T-helper 17 cell (primary cell): ENCODE results near the gene NSDHL. TPM values are rescaled to one million over a fixed set of nuclear protein-coding genes. Genes with fewer than 3 reads are reported as not detected.
A peak's percentile ranks its signal among the peaks of the same experiment; 100 is the strongest.

Experiments
- ATAC-seq: fragments of 150-1000 bp; cut with Tn5 transposase; 2 replicates; pipeline ENCODE4 v1.10.0; 2021; ENCODE audit warnings: mild to moderate bottlenecking, moderate library complexity
- DNase-seq, 3 donors: peaks; one replicate each; pipeline versions ENCODE4 v3.0.0 to v3.0.0-alpha.2; 2020 to 2021
- H3K9me3 ChIP-seq: one replicate; pipeline ENCODE4 v1.7.0; 2013; ENCODE audit warnings: low read length, mild to moderate bottlenecking; ENCODE audit not compliant: control insufficient read depth, poor library complexity, severe bottlenecking
- H3K27ac Mint-ChIP-seq: one replicate; pipeline ENCODE4 v1.8.0; 2022; ENCODE audit warnings: mild to moderate bottlenecking, moderate library complexity, mixed read lengths
- H3K27me3 Mint-ChIP-seq: one replicate; pipeline ENCODE4 v1.8.0; 2022; ENCODE audit warnings: mixed read lengths
- H3K36me3 Mint-ChIP-seq: one replicate; pipeline ENCODE4 v1.8.0; 2022; ENCODE audit warnings: low read depth, mixed read lengths
- H3K4me1 Mint-ChIP-seq: one replicate; pipeline ENCODE4 v1.8.0; 2022; ENCODE audit warnings: mild to moderate bottlenecking, mixed read lengths
- H3K4me3 Mint-ChIP-seq: one replicate; pipeline ENCODE4 v1.8.0; 2022; ENCODE audit warnings: mild to moderate bottlenecking, moderate library complexity, mixed read lengths
- total RNA-seq, 4 donors: library from RNA in 2 of 4; stranded (reverse) in 2 of 4; gene quantifications; one replicate each; pipeline ENCODE4 v1.2.3 and lab custom pipeline; 2022 to 2026

The NSDHL gene
- total RNA-seq, 2 donors from 2014 or later = 4.3 to 5.3 TPM

DNA sequence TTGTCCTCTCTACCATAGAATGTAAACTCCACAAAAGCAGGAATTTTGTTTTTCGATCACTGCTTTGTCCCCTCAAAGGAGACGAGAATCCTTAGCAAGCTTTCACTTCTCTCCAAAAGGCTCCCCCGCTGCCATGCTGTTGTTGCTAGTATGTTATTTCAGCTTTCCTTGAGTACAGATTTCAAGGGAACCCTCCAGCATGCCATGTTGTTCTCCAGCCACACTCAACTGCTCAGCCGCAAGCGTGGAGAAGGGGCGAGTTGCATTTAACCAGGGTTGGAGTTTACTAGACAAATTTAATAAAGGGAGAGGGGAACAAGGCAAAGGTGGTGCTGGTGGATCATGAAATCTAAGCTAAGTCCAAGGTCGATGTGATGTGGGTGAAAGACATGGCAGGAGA, 23.1 kb downstream of the NSDHL start:
- DNase-seq (no peak), ATAC-seq (no peak)
- Mint-ChIP-seq H3K4me3 (no peak overlapping the region), H3K27ac (no peak overlapping the region), H3K4me1 (peaks cover 6% of the 10 kb centered on the region), H3K27me3 (no peaks in the 10 kb centered on the region), H3K36me3 (peaks cover 6% of the 10 kb centered on the region)
- H3K9me3 ChIP-seq = no peaks in the 10 kb centered on the region

- no peaks in the 10 kb centered on the region for H3K9me3 ChIP-seq
- DNase-seq (no peak), ATAC-seq (no peak)
- H3K36me3 Mint-ChIP-seq = no peaks in the 10 kb centered on the region
- no peak overlapping the region for H3K27ac Mint-ChIP-seq
- H3K4me3 Mint-ChIP-seq = no peak overlapping the region
- no peaks in the 10 kb centered on the region for H3K4me1 Mint-ChIP-seq
- H3K27me3 Mint-ChIP-seq = no peaks in the 10 kb centered on the region
Observed at GRCh38 chrX:152861116-152861515, 30.3 kb downstream of the NSDHL start.

- DNase-seq (no peak), ATAC-seq (no peak)
- Mint-ChIP-seq H3K36me3 (no peaks in the 10 kb centered on the region), H3K4me3 (no peak overlapping the region), H3K27ac (no peak overlapping the region), H3K4me1 (no peaks in the 10 kb centered on the region), H3K27me3 (no peaks in the 10 kb centered on the region)
- no peaks in the 10 kb centered on the region for H3K9me3 ChIP-seq
Observed at GRCh38 chrX:152861826-152862225, 31.0 kb downstream of the NSDHL start.

DNA sequence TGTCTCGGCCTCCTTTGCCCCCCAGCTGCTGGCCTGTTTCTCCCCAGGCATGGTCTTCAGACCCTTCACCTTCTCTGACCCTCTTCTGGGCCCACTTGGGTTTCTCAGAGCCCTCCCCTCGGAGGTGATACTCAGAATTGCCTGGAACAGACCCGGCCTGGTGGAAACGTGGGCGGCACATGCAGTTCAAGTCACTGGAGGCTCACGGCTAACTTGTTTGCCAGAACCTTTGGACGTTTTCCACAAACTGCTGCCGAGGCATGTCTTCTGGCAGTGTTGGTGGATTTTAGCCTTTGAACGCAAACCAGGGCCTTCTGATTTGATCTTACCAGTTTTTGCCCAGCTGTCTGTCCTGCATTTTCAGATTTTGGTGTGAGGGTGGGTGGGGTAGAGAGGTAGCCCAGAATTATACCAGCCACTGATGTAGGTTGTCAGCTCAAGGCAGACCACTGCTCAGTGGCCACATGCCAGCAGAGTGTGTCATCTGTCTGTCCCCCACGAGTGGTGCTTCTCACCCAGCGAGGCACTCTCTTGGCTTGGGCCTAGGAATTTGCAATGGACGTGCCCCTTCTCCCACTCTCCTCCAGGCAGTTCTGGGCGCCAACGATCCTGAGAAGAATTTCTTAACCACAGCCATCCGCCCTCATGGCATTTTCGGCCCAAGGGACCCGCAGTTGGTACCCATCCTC, 34.5 kb downstream of the NSDHL start:
- ATAC-seq (no peak), DNase-seq (no peak)
- no peaks in the 10 kb centered on the region for H3K9me3 ChIP-seq
- Mint-ChIP-seq H3K4me3 (no peak overlapping the region), H3K4me1 (no peaks in the 10 kb centered on the region), H3K27me3 (no peaks in the 10 kb centered on the region), H3K27ac (no peak overlapping the region), H3K36me3 (no peaks in the 10 kb centered on the region)

- no peaks in the 10 kb centered on the region for H3K4me1 Mint-ChIP-seq
- H3K27me3 Mint-ChIP-seq = no peaks in the 10 kb centered on the region
- H3K27ac Mint-ChIP-seq = no peak overlapping the region
- H3K36me3 Mint-ChIP-seq = no peaks in the 10 kb centered on the region
- ATAC-seq = no peak
- no peaks in the 10 kb centered on the region for H3K9me3 ChIP-seq
- no peak overlapping the region for H3K4me3 Mint-ChIP-seq
- DNase-seq = no peak
Observed at GRCh38 chrX:152866386-152866785, 35.5 kb downstream of the NSDHL start.

- H3K4me3 Mint-ChIP-seq = no peak overlapping the region
- H3K36me3 Mint-ChIP-seq = no peaks in the 10 kb centered on the region
- H3K4me1 Mint-ChIP-seq = peaks cover 7% of the 10 kb centered on the region
- H3K27ac Mint-ChIP-seq = no peak overlapping the region
- H3K27me3 Mint-ChIP-seq = no peaks in the 10 kb centered on the region
- no peaks in the 10 kb centered on the region for H3K9me3 ChIP-seq
- ATAC-seq = no peak
- no peak for DNase-seq
Observed at GRCh38 chrX:152869972-152870371, 39.1 kb downstream of the NSDHL start.

DNA sequence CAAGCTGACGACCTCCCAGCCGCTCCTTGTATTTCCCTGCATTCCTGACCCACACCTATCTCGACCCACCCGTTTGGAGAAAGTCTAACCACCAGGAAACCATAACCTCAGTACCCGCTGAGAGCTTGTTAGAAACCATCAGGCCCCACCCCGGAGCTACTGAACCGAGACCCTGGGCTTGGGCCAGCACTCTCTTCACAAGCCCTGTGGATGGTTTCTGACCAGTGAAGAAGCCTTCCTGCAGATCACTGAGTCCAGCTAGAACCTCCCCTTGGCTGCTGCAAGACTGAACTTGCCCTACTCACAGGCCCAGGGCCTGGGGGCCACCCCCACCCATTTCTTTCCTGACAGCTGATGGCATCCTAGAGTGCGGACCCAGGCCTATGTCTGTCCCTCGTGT, 40.4 kb downstream of the NSDHL start:
- H3K27me3 Mint-ChIP-seq = no peaks in the 10 kb centered on the region
- no peaks in the 10 kb centered on the region for H3K36me3 Mint-ChIP-seq
- H3K9me3 ChIP-seq = no peaks in the 10 kb centered on the region
- H3K27ac Mint-ChIP-seq = no peak overlapping the region
- H3K4me3 Mint-ChIP-seq = no peak overlapping the region
- peaks cover 7% of the 10 kb centered on the region for H3K4me1 Mint-ChIP-seq
- no peak for DNase-seq
- ATAC-seq = no peak

GRCh38 chrX:152872522-152872921, 41.7 kb downstream of the NSDHL start:
- H3K36me3 Mint-ChIP-seq = no peaks in the 10 kb centered on the region
- no peak overlapping the region for H3K27ac Mint-ChIP-seq
- H3K4me3 Mint-ChIP-seq = no peak overlapping the region
- peaks cover 7% of the 10 kb centered on the region for H3K4me1 Mint-ChIP-seq
- DNase-seq = no peak
- no peaks in the 10 kb centered on the region for H3K27me3 Mint-ChIP-seq
- no peaks in the 10 kb centered on the region for H3K9me3 ChIP-seq
- no peak for ATAC-seq

DNA sequence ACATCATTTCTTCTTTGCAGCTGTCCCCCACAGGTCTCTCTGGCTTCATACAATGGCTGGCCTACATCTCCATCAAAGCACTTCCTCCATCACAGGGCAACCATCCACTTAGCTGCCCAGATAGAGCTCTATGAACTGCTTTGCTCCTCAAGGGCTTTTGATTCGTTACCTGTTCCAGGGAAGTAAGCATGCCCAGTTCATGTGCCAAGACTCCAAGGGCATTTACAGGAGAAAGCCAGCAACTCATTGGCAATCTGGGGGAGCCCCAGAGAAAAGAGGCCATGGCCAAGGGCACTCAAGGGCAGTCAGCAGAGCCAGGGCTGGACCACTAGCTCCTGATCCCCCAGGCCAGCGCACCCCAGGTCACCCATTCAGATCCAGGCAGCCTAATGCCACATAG, 42.5 kb downstream of the NSDHL start:
- no peaks in the 10 kb centered on the region for H3K36me3 Mint-ChIP-seq
- no peaks in the 10 kb centered on the region for H3K9me3 ChIP-seq
- no peak for ATAC-seq
- peak overlapping the region; percentile 26 for H3K4me3 Mint-ChIP-seq
- DNase-seq = no peak
- no peaks in the 10 kb centered on the region for H3K27me3 Mint-ChIP-seq
- H3K27ac Mint-ChIP-seq = no peak overlapping the region
- peaks cover 7% of the 10 kb centered on the region for H3K4me1 Mint-ChIP-seq

- no peak overlapping the region for H3K27ac Mint-ChIP-seq
- no peaks in the 10 kb centered on the region for H3K36me3 Mint-ChIP-seq
- H3K27me3 Mint-ChIP-seq = peaks cover 5% of the 10 kb centered on the region
Observed at GRCh38 chrX:152876931-152877840, 46.3 kb downstream of the NSDHL start.

DNA sequence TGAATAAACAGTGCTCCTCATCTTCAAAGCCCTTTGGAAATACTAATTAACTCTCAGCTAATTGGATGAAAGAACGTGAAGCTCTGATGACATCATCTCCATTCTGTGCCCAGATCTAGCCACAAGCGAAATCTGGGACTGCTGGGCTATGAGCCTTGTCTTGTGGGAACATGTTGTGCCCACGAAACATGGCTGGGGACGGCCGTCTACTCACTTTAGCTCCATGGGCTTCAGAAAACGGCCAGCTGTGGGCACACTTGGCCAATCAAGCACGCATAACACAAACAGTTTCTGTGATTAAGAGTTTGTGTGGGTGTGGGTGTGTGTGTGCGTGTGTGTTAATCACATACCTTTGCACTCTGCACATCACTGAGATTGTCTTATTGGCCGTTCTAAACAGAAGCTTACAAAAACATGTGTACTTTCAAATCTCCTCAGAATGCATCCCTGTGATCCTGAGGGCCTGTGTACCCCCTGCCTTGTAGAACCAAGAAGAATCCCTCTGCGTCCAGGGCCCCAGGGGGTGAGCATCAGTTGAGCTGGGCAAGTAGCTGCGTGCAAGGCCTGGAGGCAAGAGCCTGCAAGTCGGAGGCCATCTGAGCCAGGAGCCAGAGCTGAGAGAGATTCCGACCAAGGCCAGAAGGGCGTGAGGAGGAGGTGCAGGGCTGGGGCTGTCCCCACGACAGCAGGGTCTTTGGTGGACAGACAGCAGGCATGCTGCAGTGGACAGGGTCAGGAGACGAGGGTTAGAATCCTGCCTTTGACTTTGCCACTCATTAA, 48.3 kb downstream of the NSDHL start:
- DNase-seq (no peak), ATAC-seq (no peak)
- H3K36me3 Mint-ChIP-seq = no peaks in the 10 kb centered on the region
- H3K4me1 Mint-ChIP-seq = no peaks in the 10 kb centered on the region
- no peaks in the 10 kb centered on the region for H3K9me3 ChIP-seq
- peaks cover 5% of the 10 kb centered on the region for H3K27me3 Mint-ChIP-seq
- H3K27ac Mint-ChIP-seq = no peak overlapping the region
- H3K4me3 Mint-ChIP-seq = no peak overlapping the region

More at GRCh38 chrX:152876931-152877840, 46.3 kb downstream of the NSDHL start:
- no peaks in the 10 kb centered on the region for H3K9me3 ChIP-seq
- DNase-seq (no peak), ATAC-seq (no peak)
- Mint-ChIP-seq H3K4me3 (no peak overlapping the region), H3K4me1 (peaks cover 3% of the 10 kb centered on the region)

DNA sequence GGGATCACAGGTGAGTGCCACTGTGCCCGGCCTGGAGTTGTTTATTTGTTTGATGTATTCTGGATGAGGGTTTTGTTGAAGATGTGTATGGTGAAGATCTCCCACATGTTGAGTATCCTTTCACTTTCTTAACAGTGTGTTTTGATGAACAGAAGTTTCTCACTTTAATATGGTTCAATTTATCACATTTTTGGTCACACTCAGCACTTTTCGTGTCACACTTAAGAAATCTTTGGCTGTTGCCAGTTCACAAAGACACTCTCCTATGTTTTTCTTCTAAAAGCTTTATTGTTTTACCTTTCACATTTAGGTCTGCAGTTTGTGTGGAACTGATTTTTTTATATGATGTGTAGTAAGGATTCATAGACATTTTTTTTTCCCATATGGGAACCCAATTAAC, 50.4 kb downstream of the NSDHL start:
- no peak for ATAC-seq
- DNase-seq = no peak

GRCh38 chrX:152884171-152884570, 53.3 kb downstream of the NSDHL start:
- Mint-ChIP-seq H3K4me1 (no peaks in the 10 kb centered on the region), H3K27me3 (peaks cover 13% of the 10 kb centered on the region), H3K4me3 (no peak overlapping the region), H3K36me3 (no peaks in the 10 kb centered on the region), H3K27ac (no peak overlapping the region)
- no peaks in the 10 kb centered on the region for H3K9me3 ChIP-seq
- ATAC-seq = no peak
- DNase-seq = no peak

More for the DNA sequence above, 50.4 kb downstream of the NSDHL start:
- H3K27me3 Mint-ChIP-seq = peaks cover 11% of the 10 kb centered on the region
- H3K9me3 ChIP-seq = no peaks in the 10 kb centered on the region
- H3K27ac Mint-ChIP-seq = no peak overlapping the region
- H3K4me1 Mint-ChIP-seq = no peaks in the 10 kb centered on the region
- no peak overlapping the region for H3K4me3 Mint-ChIP-seq
- no peaks in the 10 kb centered on the region for H3K36me3 Mint-ChIP-seq
